SH-SY5Y (cell line): ENCODE measurements around the gene ZNF74.

Experiments used
- GATA2 ChIP-seq: IDR thresholded peaks from 2 replicates; pipeline ENCODE4 v1.6.1; 2011; ENCODE audit warnings: mild to moderate bottlenecking, low read depth, low read length
- GATA3 ChIP-seq: IDR thresholded peaks from 2 replicates; pipeline ENCODE4 v1.6.1; 2011; ENCODE audit warnings: low read depth, mild to moderate bottlenecking, low read length, moderate library complexity

GRCh38 chr22:20386972-20387371 lies 7.0 kb upstream of the ZNF74 start:
- no peak for TF ChIP-seq GATA2
- TF ChIP-seq GATA3 = no peak
